Hepatocyte (in vitro differentiated cells): Measurements from ENCODE around the gene MGLL. TPM values are rescaled to one million over a fixed set of nuclear protein-coding genes. Genes with fewer than 3 reads are reported as not detected.

Experiments
- DNase-seq: peaks from one replicate; pipeline ENCODE4 v3.0.0-alpha.2; 2016; ENCODE audit warnings: low spot score
- H2AFZ ChIP-seq: fragments of 200-600 bp; sonication (generic); 2 replicates; pipeline ENCODE4 v1.6.0; 2016; ENCODE audit warnings: antibody characterized with exemption, mild to moderate bottlenecking
- H3K27ac ChIP-seq: fragments of 200-600 bp; sonication (generic); 2 replicates; pipeline ENCODE4 v1.5.1; 2016; ENCODE audit warnings: mild to moderate bottlenecking
- H3K27me3 ChIP-seq: fragments of 200-600 bp; sonication (generic); 2 replicates; pipeline ENCODE4 v1.6.1; 2016
- H3K36me3 ChIP-seq: fragments of 200-600 bp; sonication (generic); replicated peaks from 2 replicates; pipeline ENCODE4 v1.5.1; 2016; ENCODE audit warnings: low read depth; ENCODE audit not compliant: insufficient read depth
- H3K4me1 ChIP-seq: fragments of 200-600 bp; sonication (generic); 2 replicates; pipeline ENCODE4 v1.5.1; 2016; ENCODE audit warnings: mild to moderate bottlenecking, moderate library complexity; ENCODE audit not compliant: insufficient read depth
- H3K4me2 ChIP-seq: fragments of 200-600 bp; sonication (generic); 2 replicates; pipeline ENCODE4 v1.6.0; 2016
- H3K4me3 ChIP-seq: fragments of 200-600 bp; sonication (generic); 2 replicates; pipeline ENCODE4 v1.5.1; 2016; ENCODE audit warnings: mild to moderate bottlenecking
- H3K79me2 ChIP-seq: fragments of 200-600 bp; sonication (generic); 2 replicates; pipeline ENCODE4 v1.6.0; 2017; ENCODE audit warnings: mild to moderate bottlenecking
- H3K9me2 ChIP-seq: fragments of 200-600 bp; sonication (generic); replicated peaks from 2 replicates; pipeline ENCODE4 v1.6.0; 2017; ENCODE audit warnings: mild to moderate bottlenecking; ENCODE audit not compliant: insufficient read depth
- H3K9me3 ChIP-seq: fragments of 200-600 bp; sonication (generic); 2 replicates; pipeline ENCODE4 v1.5.1; 2016; ENCODE audit warnings: low read depth, mild to moderate bottlenecking
- H4K20me1 ChIP-seq: fragments of 200-600 bp; sonication (generic); 2 replicates; pipeline ENCODE4 v1.6.0; 2016; ENCODE audit warnings: mild to moderate bottlenecking; ENCODE audit not compliant: insufficient read depth, poor library complexity, severe bottlenecking
- CTCF ChIP-seq: fragments of 200-600 bp; sonication (generic); IDR thresholded peaks from 2 replicates; pipeline ENCODE4 v1.5.1; 2016; ENCODE audit warnings: antibody characterized with exemption, mild to moderate bottlenecking; ENCODE audit not compliant: poor library complexity
- EZH2 ChIP-seq: fragments of 200-600 bp; sonication (generic); IDR thresholded peaks from 2 replicates; pipeline ENCODE4 v1.6.1; 2016; ENCODE audit warnings: antibody characterized with exemption, mild to moderate bottlenecking, borderline replicate concordance
- EZH2phosphoT487 ChIP-seq: fragments of 200-600 bp; sonication (generic); IDR thresholded peaks from one replicate; pipeline ENCODE4 v1.6.1; 2018; ENCODE audit warnings: antibody characterized with exemption, mild to moderate bottlenecking, low read depth, moderate library complexity; ENCODE audit not compliant: unreplicated experiment, severe bottlenecking
- WGBS: methylation state at CpG from one replicate; pipeline ENCODE4 v1.1.6; 2016; ENCODE audit warnings: low lambda C conversion rate; ENCODE audit errors: missing lambda C conversion rate; 5-methylcytosine and 5-hydroxymethylcytosine counted together
- polyA plus RNA-seq: library from polyadenylated mRNA; unstranded; fragments of >200 nt; fragmentation: Nextera tagmentation; extraction: Ambion mirVana; gene quantifications from 2 replicates; pipeline ENCODE4 v1.2.1, GENCODE V29; 2016
- total RNA-seq: library from RNA; depleted of rRNA; stranded (reverse); fragments of >200 nt; gene quantifications from 2 replicates; pipeline ENCODE4 v1.2.3, GENCODE V29; 2014

Gene MGLL
- total and polyA plus RNA-seq, 2 experiments from 2014 or later, result 7.3 to 21.4 TPM

GRCh38 chr3:127680146-127680661, 142.1 kb downstream of the MGLL start:
- no peaks in the 10 kb centered on the region for H3K79me2 ChIP-seq
- H3K36me3 ChIP-seq, result no peaks in the 10 kb centered on the region
- H3K9me2 ChIP-seq, result no peaks in the 10 kb centered on the region
- no peaks in the 10 kb centered on the region for H4K20me1 ChIP-seq
- no peaks in the 10 kb centered on the region for H3K9me3 ChIP-seq
- 99% methylated on average over 21 of the region's 21 CpGs for WGBS
- H3K4me2 ChIP-seq, result no peak overlapping the region
- no peaks in the 10 kb centered on the region for H3K27me3 ChIP-seq
- H2AFZ ChIP-seq, result no peak overlapping the region
- no peak for DNase-seq
- no peak overlapping the region for H3K27ac ChIP-seq
- H3K4me1 ChIP-seq, result no peaks in the 10 kb centered on the region
- TF ChIP-seq EZH2phosphoT487, result no peak
- no peak for TF ChIP-seq EZH2
- no peak for TF ChIP-seq CTCF
- H3K4me3 ChIP-seq, result no peak overlapping the region

- TF ChIP-seq CTCF, result peak; percentile 7
- TF ChIP-seq EZH2phosphoT487, result no peak
- Histone ChIP-seq H3K4me2 (no peak overlapping the region), H3K27ac (no peak overlapping the region), H3K4me1 (no peaks in the 10 kb centered on the region), H3K79me2 (no peaks in the 10 kb centered on the region), H3K9me3 (no peaks in the 10 kb centered on the region), H2AFZ (no peak overlapping the region), H4K20me1 (no peaks in the 10 kb centered on the region), H3K36me3 (no peaks in the 10 kb centered on the region), H3K9me2 (no peaks in the 10 kb centered on the region), H3K27me3 (no peaks in the 10 kb centered on the region), H3K4me3 (no peak overlapping the region)
- no peak for DNase-seq
- 91% methylated on average over 21 of the region's 21 CpGs for WGBS
Measured at GRCh38 chr3:127679534-127680145, 142.7 kb downstream of the MGLL start.

GRCh38 chr3:127678611-127679533, 143.4 kb downstream of the MGLL start:
- H3K9me3 ChIP-seq, result no peaks in the 10 kb centered on the region
- H3K79me2 ChIP-seq, result no peaks in the 10 kb centered on the region
- H2AFZ ChIP-seq, result no peak overlapping the region
- no peak overlapping the region for H3K27ac ChIP-seq
- no peak overlapping the region for H3K4me3 ChIP-seq
- WGBS, result 92% methylated on average over 12 of the region's 12 CpGs
- H3K4me2 ChIP-seq, result no peak overlapping the region
- no peaks in the 10 kb centered on the region for H3K4me1 ChIP-seq
- no peak for DNase-seq
- no peak for TF ChIP-seq EZH2phosphoT487
- no peak for TF ChIP-seq CTCF
- TF ChIP-seq EZH2, result no peak
- H4K20me1 ChIP-seq, result no peaks in the 10 kb centered on the region
- H3K36me3 ChIP-seq, result no peaks in the 10 kb centered on the region
- no peaks in the 10 kb centered on the region for H3K9me2 ChIP-seq
- no peaks in the 10 kb centered on the region for H3K27me3 ChIP-seq
